ENCODE results near the gene RC3H2. TPM values are rescaled to one million over a fixed set of nuclear protein-coding genes. Genes with fewer than 3 reads are reported as not detected.

The RC3H2 gene
- total RNA-seq, 1 donor from 2014 or later, result 38.3 TPM

GRCh38 chr9:122807271-122807900 lies 97.8 kb downstream of the RC3H2 start:
- Mint-ChIP-seq H3K9me3 (peaks cover 8% of the 10 kb centered on the region), H3K4me3 (ENCODE audit: low read depth) (no peak overlapping the region), H3K27me3 (ENCODE audit: low read depth) (peaks cover 6% of the 10 kb centered on the region), H3K4me1 (ENCODE audit: low read depth) (peaks cover 29% of the 10 kb centered on the region), H3K27ac (peak overlapping the region; percentile 15), H3K36me3 (ENCODE audit: low read depth) (no peaks in the 10 kb centered on the region)
- no peak for DNase-seq (ENCODE audit: low spot score)
- intact Hi-C loops (cut with micrococcal nuclease), result loop anchor here (1.0 to 5.0 kb wide), 7 partner anchors 39 to 756 kb away; no protein-coding TSS in a partner anchor

DNA sequence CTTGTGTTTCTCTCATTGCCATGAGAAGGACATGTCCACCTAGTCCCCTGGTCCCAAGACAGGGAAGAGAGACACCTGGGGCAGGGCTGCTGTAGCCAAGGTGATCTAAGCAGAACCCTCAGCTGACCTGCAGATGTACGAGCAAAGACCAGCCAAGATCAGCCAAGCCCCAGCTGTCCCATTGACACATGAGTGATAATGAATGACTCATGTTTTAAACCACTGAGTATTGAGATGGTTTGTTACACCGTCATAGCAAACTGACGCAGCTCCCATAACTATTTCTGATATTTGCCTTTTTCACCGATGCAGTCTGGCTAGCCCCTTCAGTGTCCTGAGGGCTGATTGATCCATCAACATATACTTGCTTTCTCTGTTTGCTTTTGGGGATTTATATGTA lies 98.5 kb downstream of the RC3H2 start:
- peaks cover 29% of the 10 kb centered on the region for H3K4me1 Mint-ChIP-seq (ENCODE audit: low read depth)
- H3K36me3 Mint-ChIP-seq (ENCODE audit: low read depth), result no peaks in the 10 kb centered on the region
- no peak for DNase-seq (ENCODE audit: low spot score)
- peak overlapping the region; percentile 15 for H3K27ac Mint-ChIP-seq
- intact Hi-C loops (cut with micrococcal nuclease), result loop anchor here (1.0 to 5.0 kb wide), 7 partner anchors 40 to 755 kb away; no protein-coding TSS in a partner anchor
- no peak overlapping the region for H3K4me3 Mint-ChIP-seq (ENCODE audit: low read depth)
- peaks cover 8% of the 10 kb centered on the region for H3K9me3 Mint-ChIP-seq
- H3K27me3 Mint-ChIP-seq (ENCODE audit: low read depth), result peaks cover 6% of the 10 kb centered on the region

DNA sequence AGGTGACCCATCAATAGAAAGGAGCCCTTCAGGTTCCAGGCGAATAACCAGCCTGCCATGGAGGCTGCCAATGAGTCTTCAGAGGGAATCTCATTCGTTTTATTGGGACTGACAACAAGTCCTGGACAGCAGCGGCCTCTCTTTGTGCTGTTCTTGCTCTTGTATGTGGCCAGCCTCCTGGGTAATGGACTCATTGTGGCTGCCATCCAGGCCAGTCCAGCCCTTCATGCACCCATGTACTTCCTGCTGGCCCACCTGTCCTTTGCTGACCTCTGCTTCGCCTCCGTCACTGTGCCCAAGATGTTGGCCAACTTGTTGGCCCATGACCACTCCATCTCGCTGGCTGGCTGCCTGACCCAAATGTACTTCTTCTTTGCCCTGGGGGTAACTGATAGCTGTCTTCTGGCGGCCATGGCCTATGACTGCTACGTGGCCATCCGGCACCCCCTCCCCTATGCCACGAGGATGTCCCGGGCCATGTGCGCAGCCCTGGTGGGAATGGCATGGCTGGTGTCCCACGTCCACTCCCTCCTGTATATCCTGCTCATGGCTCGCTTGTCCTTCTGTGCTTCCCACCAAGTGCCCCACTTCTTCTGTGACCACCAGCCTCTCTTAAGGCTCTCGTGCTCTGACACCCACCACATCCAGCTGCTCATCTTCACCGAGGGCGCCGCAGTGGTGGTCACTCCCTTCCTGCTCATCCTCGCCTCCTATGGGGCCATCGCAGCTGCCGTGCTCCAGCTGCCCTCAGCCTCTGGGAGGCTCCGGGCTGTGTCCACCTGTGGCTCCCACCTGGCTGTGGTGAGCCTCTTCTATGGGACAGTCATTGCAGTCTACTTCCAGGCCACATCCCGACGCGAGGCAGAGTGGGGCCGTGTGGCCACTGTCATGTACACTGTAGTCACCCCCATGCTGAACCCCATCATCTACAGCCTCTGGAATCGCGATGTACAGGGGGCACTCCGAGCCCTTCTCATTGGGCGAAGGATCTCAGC lies 104.8 kb downstream of the RC3H2 start, which contains the start of gene OR1K1:
OR1K1 (plus strand) TSS at position 58 of the 995 bp plus-strand sequence; CDS start at position 58, 0 bp downstream.
- no peaks in the 10 kb centered on the region for H3K4me1 Mint-ChIP-seq (ENCODE audit: low read depth)
- H3K27ac Mint-ChIP-seq, result no peak within 1 kb of the TSS
- no peak for DNase-seq (ENCODE audit: low spot score)
- H3K4me3 Mint-ChIP-seq (ENCODE audit: low read depth), result no peak within 1 kb of the TSS
- no peaks in the 10 kb centered on the region for H3K36me3 Mint-ChIP-seq (ENCODE audit: low read depth)
- H3K9me3 Mint-ChIP-seq, result no peaks in the 10 kb centered on the region
- intact Hi-C loops (cut with micrococcal nuclease), result no loop called here
- H3K27me3 Mint-ChIP-seq (ENCODE audit: low read depth), result peaks cover 5% of the 10 kb centered on the region

DNA sequence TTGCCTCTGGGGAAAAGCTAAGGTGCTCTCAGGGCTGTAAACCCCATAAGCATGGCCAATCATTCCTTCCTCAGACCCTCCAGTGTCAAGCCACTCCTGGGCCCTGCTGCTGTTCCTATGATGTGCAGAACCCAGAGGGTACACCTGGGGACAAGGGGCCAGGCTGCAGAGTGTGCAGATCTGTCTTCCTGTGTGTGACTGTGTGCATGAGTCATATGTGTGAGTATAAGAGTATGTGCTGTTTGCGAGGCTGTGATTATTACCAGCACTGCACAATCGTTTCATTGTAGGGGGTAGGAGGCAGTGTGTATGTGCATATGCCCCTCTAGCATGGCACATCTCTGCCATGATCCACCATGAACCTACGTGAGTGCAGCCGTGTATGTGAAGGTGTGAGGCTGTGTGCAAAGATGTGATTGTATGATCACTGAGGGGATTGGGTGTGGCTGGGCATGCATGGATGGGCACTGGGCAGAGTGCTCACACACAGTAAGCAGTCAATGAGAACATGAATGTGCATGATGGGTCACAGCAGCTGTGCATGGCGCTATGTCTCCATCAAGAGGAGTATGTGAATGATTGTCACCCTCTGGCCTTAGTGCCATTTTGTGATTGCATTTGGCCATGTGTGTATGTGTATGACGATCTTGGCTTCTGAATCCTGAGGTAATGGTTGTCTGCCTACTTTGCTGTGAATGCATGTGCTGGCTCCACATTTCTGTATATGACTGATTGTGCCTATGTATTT lies 107.7 kb downstream of the RC3H2 start:
- Mint-ChIP-seq H3K36me3 (ENCODE audit: low read depth) (no peaks in the 10 kb centered on the region), H3K9me3 (no peaks in the 10 kb centered on the region), H3K4me3 (ENCODE audit: low read depth) (no peak overlapping the region), H3K4me1 (ENCODE audit: low read depth) (no peaks in the 10 kb centered on the region), H3K27me3 (ENCODE audit: low read depth) (peaks cover 1% of the 10 kb centered on the region), H3K27ac (no peak overlapping the region)
- no peak for DNase-seq (ENCODE audit: low spot score)
- intact Hi-C loops (cut with micrococcal nuclease), result no loop called here

Other genes with a start within 250 kb of the RC3H2 start
- gene OR1B1, start 247.7 kb downstream of the RC3H2 start, total RNA-seq, result not detected in 2 replicates
- not detected in 2 replicates for gene OR1L1, start 243.6 kb downstream of the RC3H2 start, total RNA-seq
- not detected in 2 replicates for gene OR1L3, start 230.2 kb downstream of the RC3H2 start, total RNA-seq
- gene OR1L4, start 181.4 kb downstream of the RC3H2 start, total RNA-seq, result not detected in 2 replicates
- gene OR1L6, start 163.1 kb downstream of the RC3H2 start, total RNA-seq, result not detected in 2 replicates
- not detected in 2 replicates for gene OR5C1, start 116.4 kb downstream of the RC3H2 start, total RNA-seq
- not detected in 2 replicates for gene OR1K1, start 105.2 kb downstream of the RC3H2 start, total RNA-seq
- 20.4 and 22.6 TPM in 2 replicates for gene PDCL, start 76.8 kb downstream of the RC3H2 start, total RNA-seq
- 10.1 and 10.9 TPM in 2 replicates for gene ZBTB6, start 8.0 kb upstream of the RC3H2 start, total RNA-seq
- gene ZBTB26, start 26.2 kb upstream of the RC3H2 start, total RNA-seq, result 7.4 and 8.2 TPM in 2 replicates
- 26.5 and 29.2 TPM in 2 replicates for gene RABGAP1, start 35.7 kb upstream of the RC3H2 start, total RNA-seq
- 0.59 and 1.0 TPM in 2 replicates for gene GPR21, start 128.3 kb upstream of the RC3H2 start, total RNA-seq